HG02623 (cell line): ENCODE results near the gene AMN1.

Experiments used
- ATAC-seq: cut with Tn5 transposase; IDR thresholded peaks from one replicate; pipeline ENCODE4 v1.9.1; 2021; ENCODE audit warnings: moderate library complexity; ENCODE audit not compliant: unreplicated experiment

Gene AMN1

GRCh38 chr12:31633464-31633863 is 95.4 kb downstream of the AMN1 start:
- ATAC-seq, result no peak

GRCh38 chr12:31631809-31632208 is 97.0 kb downstream of the AMN1 start:
- ATAC-seq, result no peak

DNA sequence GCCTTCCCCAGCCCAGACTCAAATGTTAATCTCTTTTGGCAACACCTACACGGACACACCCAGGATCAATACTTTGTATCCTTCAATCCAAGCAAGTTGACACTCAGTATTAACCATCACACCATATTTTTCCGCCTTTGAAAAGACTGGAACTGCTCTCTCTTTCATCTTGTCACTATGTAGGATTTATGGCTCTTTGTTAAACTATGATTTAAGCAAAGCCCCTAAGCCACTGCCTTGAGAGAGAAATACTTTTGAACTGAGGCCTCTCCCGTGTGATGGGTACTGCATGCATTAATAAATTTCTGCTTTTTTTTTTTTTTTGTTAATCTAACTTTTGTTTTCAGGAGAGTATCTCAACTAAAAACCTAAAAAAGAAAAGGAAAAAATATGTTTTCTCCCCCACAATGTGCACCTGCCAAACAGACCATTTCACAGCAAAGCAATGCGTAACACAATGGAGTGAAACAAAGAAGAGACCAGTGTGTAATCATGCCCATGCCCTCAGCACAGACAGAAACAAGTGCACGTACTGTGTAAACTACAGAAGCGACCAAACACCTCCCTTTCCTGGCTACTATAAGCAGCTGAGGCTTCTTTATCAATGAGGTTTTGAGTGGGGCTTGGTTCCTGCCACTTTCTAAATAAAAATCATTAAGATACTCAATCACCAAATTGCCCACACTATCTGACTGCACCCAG is 97.6 kb downstream of the AMN1 start:
- no peak for ATAC-seq

DNA sequence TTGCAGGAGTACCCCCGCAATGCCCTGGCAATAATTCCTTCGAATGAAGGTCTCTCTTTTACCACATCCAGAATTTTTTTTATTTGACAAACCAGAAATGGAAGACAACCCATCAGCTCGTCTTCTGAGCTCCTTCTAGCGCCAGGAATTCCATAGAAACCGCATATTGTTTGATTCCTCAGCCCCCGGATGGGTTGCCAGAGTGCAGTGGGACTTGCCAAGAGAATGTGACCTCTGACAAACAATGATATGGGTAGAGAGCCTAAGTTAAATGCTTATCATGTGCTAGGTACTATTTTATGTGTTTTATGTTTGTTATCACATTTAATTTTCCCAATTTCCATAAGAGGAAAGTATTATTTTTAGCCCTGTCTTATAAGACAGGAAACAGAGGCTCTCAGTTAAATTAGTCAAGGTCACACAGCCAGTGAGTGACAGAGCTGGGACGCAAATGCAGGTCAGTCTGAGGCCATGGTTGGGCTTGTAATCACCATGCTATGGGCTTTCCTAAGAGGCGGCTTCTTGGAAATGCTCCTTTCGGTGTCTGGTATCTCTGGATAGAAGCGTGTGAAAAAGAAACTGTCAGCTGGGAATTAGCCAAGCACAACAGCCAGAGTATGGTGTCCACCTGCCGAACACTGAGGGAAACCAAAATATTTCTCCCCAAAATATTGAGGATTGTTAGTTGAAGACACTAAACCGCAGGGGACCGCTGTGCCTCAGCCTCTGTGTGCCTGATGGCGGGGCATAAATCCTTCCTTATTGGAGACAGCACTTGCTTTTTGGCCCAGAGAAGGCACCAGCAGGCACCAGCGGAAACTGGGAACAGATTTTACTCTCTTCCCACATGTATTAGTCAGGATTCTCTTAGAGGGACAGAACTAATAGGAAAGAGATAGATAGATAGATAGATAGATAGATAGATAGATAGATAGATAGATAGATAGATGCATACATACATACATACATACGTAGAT is 98.8 kb downstream of the AMN1 start:
- no peak for ATAC-seq

DNA sequence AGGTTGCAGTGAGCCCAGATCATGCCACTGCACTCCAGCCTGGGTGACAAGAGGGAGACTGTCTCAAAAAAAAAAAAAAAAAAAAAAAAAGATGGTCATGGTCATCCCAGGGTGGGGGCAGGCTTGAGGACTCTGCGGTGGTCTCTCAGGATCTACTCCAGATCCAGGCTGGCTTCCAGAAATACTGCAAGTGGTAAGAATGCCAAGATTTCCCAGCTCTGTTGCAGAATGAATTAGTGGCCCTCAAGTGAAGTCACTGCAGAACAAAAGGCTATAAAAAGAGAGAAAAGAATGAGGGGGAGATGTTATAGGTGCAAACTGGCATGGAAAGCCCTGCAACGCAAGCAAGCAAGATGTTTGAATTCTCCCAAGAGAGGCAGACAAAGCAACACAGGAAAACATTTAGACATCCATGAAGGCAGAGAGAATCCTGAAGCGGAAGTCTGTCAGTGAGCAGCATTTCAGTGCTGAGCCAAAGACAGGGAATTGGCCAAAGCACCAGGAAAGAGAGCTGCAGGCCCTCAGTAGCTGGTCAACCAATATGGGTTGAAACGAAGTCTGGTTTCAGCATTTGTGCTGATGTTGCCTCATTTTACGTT is 101.3 kb downstream of the AMN1 start:
- no peak for ATAC-seq

DNA sequence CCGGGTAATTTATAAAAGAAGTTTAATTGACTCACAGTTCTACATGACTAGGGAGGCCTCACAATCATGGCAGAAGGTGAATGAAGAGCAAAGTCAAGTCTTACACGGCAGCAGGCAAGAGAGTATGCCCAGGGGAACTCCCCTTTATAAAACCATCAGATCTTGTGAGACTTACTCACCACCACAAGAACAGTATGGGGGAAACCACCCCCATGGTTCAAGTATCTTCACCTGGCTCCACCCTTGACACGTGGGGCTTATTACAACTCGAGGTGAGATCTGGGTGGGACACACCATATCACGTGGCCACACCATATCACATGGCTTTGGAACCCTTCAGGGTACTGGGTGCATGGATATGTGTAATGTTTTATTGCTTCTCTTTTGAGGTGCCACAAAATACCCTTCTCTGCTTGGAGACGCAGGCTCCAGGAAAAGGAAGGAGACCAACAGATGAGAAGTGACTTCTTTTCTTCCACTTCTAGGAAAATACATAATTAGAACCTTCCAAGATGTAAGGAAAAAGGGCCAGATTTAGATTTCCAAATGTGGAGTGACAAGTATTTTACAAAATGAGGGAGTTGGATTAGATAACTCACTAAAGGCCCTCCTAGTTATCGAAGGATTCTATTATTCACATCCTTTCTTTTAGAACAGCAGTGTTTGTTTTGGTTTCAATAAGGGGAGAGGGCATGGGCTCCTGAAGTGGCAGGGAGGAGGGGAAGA is 102.4 kb downstream of the AMN1 start:
- ATAC-seq, result no peak

GRCh38 chr12:31622038-31622437 is 106.8 kb downstream of the AMN1 start:
- ATAC-seq, result no peak
